OCI-LY1 (cell line): ENCODE measurements around the gene SPINK2.

Experiments
- H2AFZ ChIP-seq: fragments of 200-600 bp; sonication (generic), shearing (Covaris generic); 2 replicates; pipeline ENCODE4 v1.6.0; 2014; ENCODE audit warnings: antibody characterized with exemption, mild to moderate bottlenecking, low read length
- H3F3A ChIP-seq: fragments of 200-600 bp; sonication (generic), shearing (Covaris generic); 2 replicates; pipeline ENCODE4 v1.6.0; 2014; ENCODE audit warnings: mild to moderate bottlenecking, antibody characterized with exemption, low read length, moderate library complexity; ENCODE audit not compliant: insufficient read depth
- H3K27ac ChIP-seq: fragments of 200-600 bp; sonication (generic); 2 replicates; pipeline ENCODE4 v1.5.1; 2014; ENCODE audit warnings: low read length, mixed run types, mild to moderate bottlenecking, low read depth; ENCODE audit not compliant: poor library complexity, severe bottlenecking
- H3K27me3 ChIP-seq: fragments of 200-600 bp; sonication (generic); 2 replicates; pipeline ENCODE4 v1.6.0; 2014; ENCODE audit warnings: antibody characterized with exemption, mild to moderate bottlenecking, low read length, moderate library complexity; ENCODE audit not compliant: insufficient read depth
- H3K36me3 ChIP-seq: fragments of 200-600 bp; sonication (generic); 2 replicates; pipeline ENCODE4 v1.6.1; 2014; ENCODE audit warnings: mild to moderate bottlenecking, antibody characterized with exemption, low read length, moderate library complexity, mixed read lengths; ENCODE audit not compliant: insufficient read depth
- H3K4me1 ChIP-seq: fragments of 200-600 bp; sonication (generic); 2 replicates; pipeline ENCODE4 v1.5.1; 2014; ENCODE audit warnings: mild to moderate bottlenecking, low read length, moderate library complexity; ENCODE audit not compliant: insufficient read depth, severe bottlenecking
- H3K4me2 ChIP-seq: fragments of 200-600 bp; sonication (generic), shearing (Covaris generic); 2 replicates; pipeline ENCODE4 v1.6.1; 2014; ENCODE audit warnings: low read length
- H3K4me3 ChIP-seq: fragments of 200-600 bp; sonication (generic); 2 replicates; pipeline ENCODE4 v1.5.1; 2014; ENCODE audit warnings: low read length, low read depth, mild to moderate bottlenecking, mixed read lengths; ENCODE audit not compliant: poor library complexity, severe bottlenecking
- H3K79me2 ChIP-seq: fragments of 200-600 bp; shearing (Covaris generic); 2 replicates; pipeline ENCODE4 v1.6.1; 2016; ENCODE audit warnings: mixed run types, low read length, mixed read lengths; ENCODE audit not compliant: insufficient read depth
- H3K9ac ChIP-seq: fragments of 200-600 bp; sonication (generic), shearing (Covaris generic); 2 replicates; pipeline ENCODE4 v1.6.1; 2014; ENCODE audit warnings: mild to moderate bottlenecking, low read length, mixed read lengths
- H3K9me2 ChIP-seq: fragments of 200-600 bp; sonication (generic), shearing (Covaris generic); 2 replicates; pipeline ENCODE4 v1.6.1; 2014; ENCODE audit warnings: low read depth, mild to moderate bottlenecking, low read length, mixed read lengths
- H3K9me3 ChIP-seq: fragments of 200-600 bp; shearing (Covaris generic); 2 replicates; pipeline ENCODE4 v1.6.1; 2014; ENCODE audit warnings: low read length, mixed read lengths
- H4K20me1 ChIP-seq: fragments of 200-600 bp; sonication (generic), shearing (Covaris generic); 2 replicates; pipeline ENCODE4 v1.6.0; 2016; ENCODE audit warnings: mild to moderate bottlenecking, low read length; ENCODE audit not compliant: insufficient read depth
- CTCF ChIP-seq: fragments of 200-600 bp; sonication (generic), shearing (Covaris generic); IDR thresholded peaks from 2 replicates; pipeline ENCODE4 v1.5.1; 2017; ENCODE audit warnings: mild to moderate bottlenecking, antibody characterized with exemption, low read length, moderate library complexity, mixed read lengths
- EZH2 ChIP-seq: fragments of 200-600 bp; sonication (generic), shearing (Covaris generic); IDR thresholded peaks from 2 replicates; pipeline ENCODE4 v1.8.0; 2017; ENCODE audit warnings: borderline replicate concordance, mixed run types, mild to moderate bottlenecking, antibody characterized with exemption, low read length, moderate library complexity, mixed read lengths

Gene SPINK2

GRCh38 chr4:56772134-56772533 is 49.4 kb downstream of the SPINK2 start:
- no peaks in the 10 kb centered on the region for H3K79me2 ChIP-seq
- H3K4me2 ChIP-seq: no peak overlapping the region
- H2AFZ ChIP-seq: no peak overlapping the region
- no peaks in the 10 kb centered on the region for H3K9me2 ChIP-seq
- TF ChIP-seq EZH2 (no peak), CTCF (no peak)
- no peak overlapping the region for H3K9ac ChIP-seq
- H3K4me3 ChIP-seq: no peak overlapping the region
- H4K20me1 ChIP-seq: no peaks in the 10 kb centered on the region
- H3K36me3 ChIP-seq: no peaks in the 10 kb centered on the region
- no peaks in the 10 kb centered on the region for H3K4me1 ChIP-seq
- H3F3A ChIP-seq: no peaks in the 10 kb centered on the region
- no peak overlapping the region for H3K27ac ChIP-seq
- H3K9me3 ChIP-seq: no peaks in the 10 kb centered on the region
- no peaks in the 10 kb centered on the region for H3K27me3 ChIP-seq

- H3K36me3 ChIP-seq: no peaks in the 10 kb centered on the region
- no peak overlapping the region for H3K9ac ChIP-seq
- no peak overlapping the region for H3K4me2 ChIP-seq
- TF ChIP-seq EZH2: no peak
- no peak for TF ChIP-seq CTCF
- H4K20me1 ChIP-seq: no peaks in the 10 kb centered on the region
- H3K4me3 ChIP-seq: no peak overlapping the region
- H3K9me3 ChIP-seq: no peaks in the 10 kb centered on the region
- no peaks in the 10 kb centered on the region for H3F3A ChIP-seq
- no peak overlapping the region for H3K27ac ChIP-seq
- H3K9me2 ChIP-seq: no peaks in the 10 kb centered on the region
- no peaks in the 10 kb centered on the region for H3K4me1 ChIP-seq
- H2AFZ ChIP-seq: no peak overlapping the region
- no peaks in the 10 kb centered on the region for H3K79me2 ChIP-seq
- no peaks in the 10 kb centered on the region for H3K27me3 ChIP-seq
Measured at GRCh38 chr4:56768763-56769162, 52.7 kb downstream of the SPINK2 start.

GRCh38 chr4:56768316-56768715 is 53.2 kb downstream of the SPINK2 start:
- Histone ChIP-seq H3K9me3 (no peaks in the 10 kb centered on the region), H3K4me2 (no peak overlapping the region), H3K36me3 (no peaks in the 10 kb centered on the region), H3K79me2 (no peaks in the 10 kb centered on the region), H2AFZ (no peak overlapping the region), H3K9me2 (no peaks in the 10 kb centered on the region), H3K27me3 (no peaks in the 10 kb centered on the region), H4K20me1 (no peaks in the 10 kb centered on the region), H3F3A (no peaks in the 10 kb centered on the region), H3K4me1 (no peaks in the 10 kb centered on the region), H3K9ac (no peak overlapping the region), H3K4me3 (no peak overlapping the region), H3K27ac (no peak overlapping the region)
- TF ChIP-seq EZH2 (no peak), CTCF (no peak)
